Amniotic stem cell (primary cell): ENCODE measurements around the gene RBM22.

Source experiments
- DNase-seq: peaks from one replicate; lab custom pipeline; 2025; lab: John Stamatoyannopoulos, UW

RBM22 gene

DNA sequence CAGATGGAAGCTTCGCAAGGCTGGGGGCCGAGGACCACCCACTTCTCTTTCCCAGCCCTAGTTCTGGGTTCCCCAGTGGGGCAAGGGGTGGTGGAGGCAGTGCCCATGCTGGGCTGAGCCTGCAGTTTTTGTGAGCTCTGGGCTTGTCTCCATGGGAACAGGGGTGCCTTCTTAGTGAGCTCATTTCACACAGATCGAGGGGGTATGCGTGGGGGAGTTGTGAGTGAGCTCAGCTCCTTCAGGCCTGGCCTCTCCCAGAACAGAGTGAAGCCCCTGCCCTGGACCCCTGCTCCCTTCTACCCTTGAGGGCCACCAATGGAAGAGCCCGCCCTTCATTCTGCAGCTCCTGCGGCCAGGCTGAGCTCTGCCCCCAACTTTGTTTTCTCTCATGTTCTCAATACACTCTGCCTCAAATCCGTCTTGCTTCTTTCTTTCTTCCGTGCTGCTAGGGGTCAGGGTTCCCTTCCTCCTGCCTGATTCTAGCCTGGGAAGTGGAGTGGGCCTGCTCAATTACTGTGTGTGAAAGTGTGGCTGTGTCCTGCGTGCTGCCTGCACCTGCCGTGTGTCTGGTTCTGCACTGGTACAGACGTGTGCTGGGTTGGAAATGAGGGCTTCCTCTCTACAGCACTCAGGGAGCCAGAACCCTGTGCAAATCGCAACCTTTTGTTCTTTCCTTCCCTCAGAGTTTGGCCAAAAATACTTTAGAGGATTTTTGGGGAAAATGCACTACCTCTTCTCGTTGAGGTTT, 48.8 kb downstream of the RBM22 start:
- DNase-seq = no peak

DNA sequence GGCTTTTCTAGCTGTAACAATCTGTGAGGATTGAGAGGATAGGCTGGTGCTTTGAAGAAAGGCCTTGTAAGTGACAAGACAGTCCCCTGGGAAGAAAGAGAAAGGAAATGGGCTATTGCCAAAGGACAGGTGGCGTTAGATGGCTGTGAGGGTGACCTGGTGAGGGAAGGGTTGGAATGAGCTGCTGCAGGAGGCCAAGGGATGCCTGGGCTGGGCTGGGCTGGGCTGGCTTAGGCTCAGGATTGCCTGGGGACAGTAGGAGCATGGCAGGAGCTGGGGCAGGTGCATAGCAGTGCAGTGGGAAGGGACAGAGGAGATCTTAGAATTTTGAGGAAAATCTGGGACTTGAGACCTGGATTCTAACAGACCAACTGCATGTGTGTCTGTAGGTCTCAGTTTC, 49.5 kb downstream of the RBM22 start:
- no peak for DNase-seq

DNA sequence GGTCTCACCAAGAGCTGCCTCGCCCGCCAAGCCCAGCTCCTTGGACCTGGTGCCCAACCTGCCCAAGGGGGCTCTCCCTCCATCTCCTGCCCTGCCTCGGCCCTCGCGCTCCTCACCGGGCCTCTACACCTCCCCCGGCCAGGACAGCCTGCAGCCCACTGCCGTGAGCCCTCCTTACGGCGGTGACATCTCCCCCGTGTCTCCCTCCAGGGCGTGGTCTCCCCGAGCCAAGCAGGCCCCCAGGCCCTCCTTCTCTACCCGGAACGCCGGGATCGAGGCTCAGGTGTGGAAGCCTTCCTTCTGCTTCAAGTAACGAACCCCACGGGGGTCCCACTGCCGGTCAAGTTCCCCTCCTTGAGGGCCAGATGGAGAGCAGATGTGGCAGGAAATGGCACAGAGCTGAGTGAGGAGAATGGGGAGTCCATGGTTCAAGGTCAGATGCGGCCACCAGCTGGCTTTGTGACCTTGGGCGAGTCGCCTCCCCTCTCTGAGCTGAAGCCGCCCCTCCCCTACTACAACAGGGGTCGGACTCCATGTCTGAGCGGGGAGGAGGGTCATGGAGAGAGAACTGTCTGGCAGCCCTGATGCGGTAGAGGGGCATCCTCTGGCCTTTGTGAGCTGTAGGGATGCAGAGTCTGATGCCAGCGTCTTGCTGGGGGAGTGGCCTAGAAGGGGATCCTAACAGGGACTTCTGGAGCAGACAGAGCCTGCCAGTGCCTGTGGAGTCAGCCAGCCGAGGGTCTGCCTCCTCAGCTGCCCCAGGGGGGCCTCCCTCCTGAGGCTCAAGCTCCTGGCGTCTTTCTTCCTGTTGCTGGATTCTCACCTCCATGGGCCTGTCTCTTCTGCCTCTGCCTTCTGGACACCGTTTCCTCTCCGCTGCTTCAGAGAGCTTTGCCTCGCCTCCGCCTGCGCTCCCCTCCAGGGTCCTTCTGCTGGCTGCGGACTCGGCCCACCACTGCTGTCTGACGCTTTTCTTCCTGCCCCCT, 50.5 kb downstream of the RBM22 start:
- no peak for DNase-seq

DNA sequence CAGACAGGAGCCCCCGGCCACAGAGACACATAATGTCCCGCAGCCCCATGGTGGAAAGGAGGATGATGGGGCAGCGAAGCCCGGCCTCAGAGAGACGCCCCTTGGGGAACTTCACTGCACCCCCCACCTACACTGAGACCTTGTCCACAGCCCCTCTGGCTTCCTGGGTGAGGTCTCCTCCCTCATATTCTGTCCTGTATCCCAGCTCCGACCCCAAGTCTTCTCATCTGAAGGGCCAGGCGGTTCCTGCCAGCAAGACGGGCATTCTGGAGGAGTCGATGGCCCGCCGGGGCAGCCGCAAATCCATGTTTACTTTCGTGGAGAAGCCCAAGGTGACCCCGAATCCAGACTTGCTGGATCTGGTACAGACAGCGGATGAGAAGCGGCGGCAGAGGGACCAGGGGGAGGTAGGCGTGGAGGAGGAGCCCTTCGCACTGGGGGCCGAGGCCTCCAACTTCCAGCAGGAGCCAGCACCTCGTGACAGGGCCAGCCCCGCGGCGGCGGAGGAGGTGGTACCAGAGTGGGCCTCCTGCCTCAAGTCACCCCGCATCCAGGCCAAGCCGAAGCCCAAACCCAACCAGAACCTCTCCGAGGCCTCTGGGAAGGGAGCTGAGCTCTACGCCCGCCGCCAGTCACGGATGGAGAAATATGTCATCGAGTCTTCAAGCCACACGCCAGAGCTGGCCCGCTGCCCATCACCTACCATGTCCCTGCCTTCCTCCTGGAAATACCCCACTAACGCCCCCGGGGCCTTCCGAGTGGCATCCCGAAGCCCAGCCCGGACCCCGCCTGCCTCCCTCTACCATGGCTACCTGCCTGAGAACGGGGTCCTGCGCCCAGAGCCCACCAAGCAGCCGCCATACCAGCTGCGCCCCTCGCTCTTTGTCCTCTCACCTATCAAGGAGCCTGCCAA, 51.5 kb downstream of the RBM22 start:
- DNase-seq = no peak

DNA sequence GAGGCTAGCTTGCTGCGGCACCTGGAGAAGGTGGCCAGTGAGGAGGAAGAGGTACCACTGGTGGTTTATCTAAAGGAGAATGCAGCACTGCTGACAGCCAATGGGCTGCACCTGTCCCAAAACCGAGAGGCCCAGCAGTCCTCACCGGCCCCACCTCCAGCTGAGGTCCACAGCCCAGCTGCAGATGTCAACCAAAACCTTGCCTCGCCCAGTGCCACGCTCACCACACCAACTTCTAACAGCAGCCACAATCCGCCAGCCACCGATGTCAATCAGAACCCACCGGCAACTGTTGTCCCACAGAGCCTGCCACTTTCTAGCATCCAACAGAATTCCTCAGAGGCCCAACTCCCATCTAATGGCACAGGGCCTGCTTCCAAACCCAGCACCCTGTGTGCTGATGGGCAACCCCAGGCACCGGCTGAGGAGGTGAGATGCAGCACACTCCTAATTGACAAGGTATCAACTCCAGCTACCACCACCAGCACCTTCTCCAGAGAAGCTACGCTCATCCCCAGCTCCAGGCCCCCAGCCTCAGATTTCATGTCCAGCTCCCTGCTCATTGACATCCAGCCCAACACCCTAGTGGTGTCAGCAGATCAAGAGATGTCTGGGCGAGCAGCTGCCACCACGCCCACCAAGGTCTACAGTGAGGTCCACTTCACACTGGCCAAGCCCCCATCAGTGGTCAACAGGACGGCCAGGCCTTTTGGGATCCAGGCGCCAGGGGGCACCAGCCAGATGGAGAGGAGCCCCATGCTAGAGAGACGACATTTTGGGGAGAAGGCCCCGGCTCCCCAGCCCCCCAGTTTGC, 52.4 kb downstream of the RBM22 start:
- no peak for DNase-seq

DNA sequence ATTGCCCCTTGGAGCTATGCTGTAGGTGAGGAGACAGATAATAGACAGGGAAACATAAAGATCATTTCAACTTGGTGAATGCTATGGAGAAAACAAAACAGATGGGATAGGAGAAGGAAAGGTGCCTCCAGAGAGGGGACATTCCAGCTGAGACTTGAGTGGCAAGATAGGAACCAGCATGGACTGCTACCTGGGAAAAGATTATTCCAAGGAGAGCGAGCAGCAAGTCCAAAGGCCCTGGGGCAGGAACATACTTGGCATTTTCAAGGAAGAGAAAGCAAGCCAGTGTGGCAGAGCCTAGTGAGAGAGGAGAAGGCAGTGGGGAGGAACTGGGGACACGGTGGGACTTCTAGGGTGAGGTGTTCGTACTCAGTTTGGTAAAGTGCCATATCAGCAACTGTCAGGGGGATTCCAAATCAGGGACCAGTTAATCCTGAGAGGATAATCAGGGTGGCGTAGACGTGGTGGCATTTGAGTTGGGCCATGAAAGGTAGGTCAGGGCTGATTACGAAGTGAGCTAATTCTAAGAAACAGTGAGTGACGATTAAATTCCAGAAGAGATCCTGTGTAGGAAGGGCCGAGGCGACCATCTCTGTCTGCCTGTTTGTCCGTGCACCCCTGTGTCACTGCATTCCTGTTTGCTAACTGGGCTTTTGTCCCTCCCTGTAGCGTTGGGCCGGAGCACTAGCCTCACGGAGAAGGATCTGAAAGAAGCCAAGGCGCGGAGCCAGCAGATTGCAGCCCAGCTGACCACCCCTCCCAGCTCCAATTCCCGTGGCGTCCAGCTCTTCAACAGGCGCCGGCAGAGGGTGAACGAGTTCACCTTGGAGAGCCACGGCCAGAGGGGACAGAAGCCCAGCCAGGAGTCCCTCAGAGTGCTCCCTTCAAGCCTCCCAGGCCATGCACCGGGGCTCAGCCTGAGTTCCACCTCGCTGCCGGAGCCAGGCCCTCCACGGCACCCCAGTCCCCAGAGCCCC, 53.3 kb downstream of the RBM22 start:
- no peak for DNase-seq

DNA sequence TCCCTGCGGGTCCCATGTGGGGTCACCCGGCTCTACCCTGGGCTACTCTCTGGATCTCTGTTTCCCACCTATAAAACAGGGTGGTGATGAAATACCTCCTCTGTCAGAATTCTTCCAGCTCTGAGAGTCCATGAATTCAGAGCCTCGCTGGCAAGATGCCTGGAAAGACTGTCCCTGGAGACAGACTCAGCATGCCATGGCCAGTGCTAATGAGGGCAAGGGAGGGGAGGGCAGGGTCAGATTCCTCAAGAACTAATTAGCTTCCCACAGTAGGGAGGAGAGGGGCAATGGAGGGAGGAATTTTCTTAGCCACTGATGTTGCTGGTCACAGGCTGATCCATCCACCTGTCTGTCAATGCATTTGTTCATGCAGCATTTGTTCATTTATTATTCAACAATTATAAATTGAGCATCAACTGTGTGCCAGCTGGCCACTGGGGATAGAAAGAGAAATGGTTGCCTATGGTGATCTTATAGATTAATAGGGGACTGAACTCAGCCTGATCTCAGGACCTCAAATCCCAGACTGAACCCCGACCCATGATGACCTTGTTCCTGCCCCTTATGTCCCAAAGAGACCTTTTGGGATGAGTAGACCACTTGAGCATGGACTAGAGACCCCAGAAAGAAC, 55.7 kb downstream of the RBM22 start:
- no peak for DNase-seq

DNA sequence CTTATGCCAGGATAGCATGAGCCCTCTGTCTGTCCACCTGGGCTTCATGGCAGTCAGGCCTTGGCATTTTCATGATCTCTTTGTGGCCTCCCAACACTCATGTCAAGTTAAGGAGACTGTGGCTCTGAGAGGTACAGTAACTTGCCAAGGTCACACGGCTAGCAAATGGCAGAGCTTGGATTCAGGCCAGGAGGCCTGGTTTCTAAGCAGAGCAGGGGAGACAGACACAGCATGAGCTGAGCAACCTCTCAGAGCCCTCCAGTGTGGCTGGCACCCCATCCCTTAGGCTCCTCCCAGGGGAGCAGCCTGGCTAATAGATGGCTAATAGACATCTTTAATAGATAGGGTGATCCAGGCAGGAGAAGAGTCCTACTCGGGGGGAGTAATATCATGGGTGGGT, 56.3 kb downstream of the RBM22 start:
- no peak for DNase-seq

DNA sequence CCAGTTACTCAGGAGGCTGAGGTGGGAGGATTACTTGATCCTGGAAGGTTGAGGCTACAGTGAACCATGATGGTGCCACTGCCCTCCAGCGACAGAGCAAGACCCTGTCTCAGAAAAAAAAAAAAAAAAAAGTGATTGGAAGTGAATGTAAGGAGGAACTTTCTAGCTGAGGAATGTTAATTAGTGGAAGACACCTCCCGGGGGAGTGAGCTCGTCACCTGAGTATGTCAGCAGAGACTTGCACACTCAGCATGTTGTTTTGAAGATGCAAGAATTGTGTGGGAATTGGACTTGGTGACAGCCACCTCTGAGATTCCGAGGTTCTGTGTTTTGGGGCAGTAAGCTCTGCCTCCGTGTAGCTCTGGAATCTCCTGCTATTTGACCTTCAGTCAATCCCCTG, 56.8 kb downstream of the RBM22 start:
- DNase-seq = no peak

DNA sequence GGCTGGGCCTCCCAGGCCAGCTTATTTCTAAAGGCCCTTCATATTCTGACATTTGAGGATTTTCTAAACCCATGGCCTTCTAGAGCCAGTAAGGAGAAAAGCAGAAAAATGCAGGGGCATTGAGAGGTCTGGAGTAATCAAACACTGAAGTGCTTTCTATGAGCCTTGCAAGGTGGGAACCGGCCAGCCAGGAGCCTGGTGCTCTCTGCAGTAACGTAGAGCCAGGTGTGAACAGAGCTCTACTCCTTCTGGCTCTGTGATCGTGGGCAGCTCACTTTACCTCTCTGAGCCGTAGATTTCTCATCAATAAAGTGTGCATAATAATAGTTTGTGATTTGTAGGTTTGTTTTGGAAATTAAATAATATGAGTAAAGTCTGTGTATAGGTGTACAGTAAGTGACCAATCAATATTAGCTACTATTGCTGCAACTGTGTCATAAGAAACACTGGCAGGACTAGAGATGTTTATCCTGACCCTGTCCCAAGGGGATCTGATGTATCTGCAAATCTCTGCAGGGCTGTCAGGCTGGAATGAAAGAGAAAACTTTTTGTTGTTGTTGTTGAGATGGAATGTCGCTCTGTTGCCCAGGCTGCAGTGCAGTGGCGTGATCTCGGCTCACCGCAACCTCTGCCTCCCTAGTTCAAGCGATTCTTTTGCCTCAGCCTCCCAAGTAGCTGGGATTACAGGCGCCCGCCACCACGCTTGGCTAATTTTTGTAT, 57.7 kb downstream of the RBM22 start:
- no peak for DNase-seq

DNA sequence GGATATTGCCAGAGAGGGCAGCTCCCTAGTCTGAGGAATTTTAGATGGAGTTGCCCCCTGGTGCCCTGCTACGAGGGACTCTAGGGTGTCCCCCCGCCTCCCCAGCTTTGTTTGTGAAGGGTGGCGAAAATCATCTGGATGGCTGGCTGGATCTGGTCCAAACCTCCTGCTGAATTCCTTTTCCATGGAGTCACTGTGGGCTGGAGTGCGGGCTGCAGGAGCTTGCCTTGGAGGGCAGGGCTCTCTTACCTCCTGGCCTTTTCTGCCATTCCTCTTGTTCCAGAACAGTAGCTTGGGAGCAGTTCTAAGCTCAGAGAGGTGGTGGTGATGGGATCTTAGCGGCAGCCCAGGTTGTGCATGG, 58.3 kb downstream of the RBM22 start:
- DNase-seq = peak; percentile 69

DNA sequence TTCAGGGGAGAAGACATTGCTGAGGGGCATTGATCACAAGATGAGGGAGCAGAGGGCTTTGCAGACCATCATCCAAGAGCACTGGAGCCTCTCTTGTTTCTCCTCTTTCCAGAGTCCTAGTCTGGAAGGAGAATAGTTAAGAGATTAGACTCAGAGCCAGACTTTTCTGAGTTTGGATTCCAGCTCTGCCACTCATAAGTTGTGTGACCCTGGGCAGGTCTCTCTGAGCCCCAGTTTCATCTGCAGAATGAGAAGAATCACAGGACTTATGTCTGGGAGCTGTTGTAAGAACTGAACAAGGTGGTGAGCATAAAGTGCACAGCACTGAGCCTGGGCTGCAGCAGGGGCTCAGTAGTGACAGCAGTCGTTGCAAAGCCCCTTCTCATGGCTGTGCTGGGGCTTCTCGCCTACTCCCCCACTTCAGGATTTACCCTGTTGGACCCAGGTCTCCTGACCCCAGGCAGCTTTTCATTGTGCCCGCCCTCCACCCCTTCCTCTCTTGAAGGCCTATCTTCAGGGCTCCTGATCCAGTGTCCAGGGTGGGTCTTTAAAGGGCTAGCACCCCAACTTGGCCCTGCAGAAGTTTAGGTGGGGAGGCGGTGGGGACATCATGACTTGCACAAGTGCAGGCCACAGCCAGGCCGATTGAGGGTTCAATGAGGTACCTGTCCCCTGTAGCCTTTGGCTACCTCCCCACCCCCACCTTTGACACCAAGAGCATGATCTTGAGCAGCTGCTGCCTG, 58.9 kb downstream of the RBM22 start:
- no peak for DNase-seq

DNA sequence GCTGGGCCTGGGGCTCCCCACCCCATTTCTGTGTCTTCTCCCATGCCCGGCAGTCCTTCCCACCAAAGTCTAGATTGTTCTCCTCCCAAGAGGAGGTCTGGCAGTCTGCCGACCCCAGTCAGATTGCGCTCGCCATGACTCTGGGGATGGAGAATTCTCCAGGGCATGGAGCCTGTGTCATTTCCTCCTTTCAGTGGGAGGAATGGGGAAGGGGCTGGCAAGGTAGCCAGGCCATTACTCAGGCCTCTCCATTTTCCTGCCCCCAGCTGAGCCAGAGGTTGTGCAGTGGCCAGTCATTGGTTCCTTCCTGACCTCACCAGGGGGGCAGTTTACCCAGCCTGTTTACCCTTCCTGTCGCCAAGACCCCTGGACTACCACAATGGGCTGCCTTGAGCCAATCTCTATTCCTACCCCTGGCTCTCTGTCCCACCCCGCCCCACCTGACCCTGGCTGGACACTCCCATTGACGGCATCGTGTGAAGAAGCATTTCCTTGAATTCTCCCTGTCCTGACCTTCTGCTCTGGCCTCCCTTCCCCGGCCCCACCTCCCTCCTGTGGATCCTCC, 59.8 kb downstream of the RBM22 start:
- DNase-seq = no peak
